Measurements from ENCODE around the gene DPPA3. TPM values are rescaled to one million over a fixed set of nuclear protein-coding genes. Genes with fewer than 3 reads are reported as not detected.
"Not testable (repeated sequence)": the region's sequence is repeated elsewhere in the genome, so short reads cannot be mapped to it uniquely, and the experiment has no call there.

Gene DPPA3
- total RNA-seq, 2 donors from 2014 or later = not detected

DNA sequence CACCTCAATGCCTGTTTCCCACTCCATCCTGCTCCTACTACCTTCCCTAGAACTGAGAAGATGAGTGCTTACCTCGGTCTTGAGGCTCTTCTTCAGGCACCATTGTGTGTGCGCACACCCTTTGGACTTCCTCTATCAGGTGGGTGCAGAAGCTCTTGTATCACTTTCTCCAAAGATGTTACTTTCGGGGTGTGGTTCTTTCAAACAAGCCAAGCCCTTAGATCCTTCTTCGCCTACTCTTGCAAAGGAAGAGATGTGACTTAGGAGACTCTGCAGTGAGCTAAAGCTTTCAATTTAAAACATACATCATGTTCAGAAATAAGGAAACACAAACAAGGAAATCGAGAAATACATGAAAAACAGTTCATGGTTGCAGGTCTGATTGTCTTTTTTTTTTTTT is 36.0 kb downstream of the DPPA3 start, which contains the start of gene CLEC4C:
Gene CLEC4C (minus strand): TSS at position 130 of the 400 bp plus-strand sequence. CDS start 27 bp downstream, at position 103.
- Histone ChIP-seq H3K9me3 (no peaks in the 10 kb centered on the region), H3K27ac (no peak within 1 kb of the TSS), H3K36me3 (replicated peaks in 1 of 2; ENCODE audit: insufficient read depth in 1 of 2, low read depth in 2 of 2) (no peaks in the 10 kb centered on the region), H3K4me1 (no peaks in the 10 kb centered on the region), H3K4me3 (no peak within 1 kb of the TSS), H3K27me3 (no peaks in the 10 kb centered on the region)
- DNase-seq (no peak), ATAC-seq (no peak)
- intact Hi-C loops (cut with DNase I) = no loop called here
- no peak for TF ChIP-seq POLR2A (IDR thresholded peaks at IDR 0.05)
- TF ChIP-seq, protein P1, sequence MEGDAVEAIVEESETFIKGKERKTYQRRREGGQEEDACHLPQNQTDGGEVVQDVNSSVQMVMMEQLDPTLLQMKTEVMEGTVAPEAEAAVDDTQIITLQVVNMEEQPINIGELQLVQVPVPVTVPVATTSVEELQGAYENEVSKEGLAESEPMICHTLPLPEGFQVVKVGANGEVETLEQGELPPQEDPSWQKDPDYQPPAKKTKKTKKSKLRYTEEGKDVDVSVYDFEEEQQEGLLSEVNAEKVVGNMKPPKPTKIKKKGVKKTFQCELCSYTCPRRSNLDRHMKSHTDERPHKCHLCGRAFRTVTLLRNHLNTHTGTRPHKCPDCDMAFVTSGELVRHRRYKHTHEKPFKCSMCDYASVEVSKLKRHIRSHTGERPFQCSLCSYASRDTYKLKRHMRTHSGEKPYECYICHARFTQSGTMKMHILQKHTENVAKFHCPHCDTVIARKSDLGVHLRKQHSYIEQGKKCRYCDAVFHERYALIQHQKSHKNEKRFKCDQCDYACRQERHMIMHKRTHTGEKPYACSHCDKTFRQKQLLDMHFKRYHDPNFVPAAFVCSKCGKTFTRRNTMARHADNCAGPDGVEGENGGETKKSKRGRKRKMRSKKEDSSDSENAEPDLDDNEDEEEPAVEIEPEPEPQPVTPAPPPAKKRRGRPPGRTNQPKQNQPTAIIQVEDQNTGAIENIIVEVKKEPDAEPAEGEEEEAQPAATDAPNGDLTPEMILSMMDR (IDR thresholded peaks at IDR 0.05) = no peak
- whole genome bisulfite sequencing, 2 donors = 66 to 70% methylated on average over 5 of the region's 5 CpGs

DNA sequence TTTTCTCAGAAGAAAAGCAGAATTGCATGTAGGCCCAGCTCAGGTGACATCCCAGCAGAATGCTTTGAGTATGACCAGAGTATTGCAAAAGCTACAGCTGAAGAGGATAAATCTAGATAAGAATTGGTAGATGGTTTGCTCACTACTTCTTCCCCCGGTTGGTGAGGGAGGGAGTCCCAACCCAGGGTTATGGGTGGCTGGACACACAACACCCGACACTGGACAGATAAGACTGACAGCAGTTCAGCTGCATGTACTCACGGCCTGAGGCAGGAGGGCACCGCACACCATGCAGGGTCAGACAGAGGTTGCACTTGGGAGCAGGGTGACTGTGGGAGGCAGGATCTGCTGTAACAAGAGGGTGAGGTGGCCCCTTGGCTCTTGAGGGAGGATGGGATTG is 37.6 kb downstream of the DPPA3 start:
- TF ChIP-seq, protein P1 (IDR thresholded peaks at IDR 0.05) = no peak
- no peak for TF ChIP-seq POLR2A (IDR thresholded peaks at IDR 0.05)
- H3K27ac ChIP-seq = no peak overlapping the region
- WGBS, 2 donors = 27 to 38% methylated on average over 2 to 4 of the region's 4 CpGs

DNA sequence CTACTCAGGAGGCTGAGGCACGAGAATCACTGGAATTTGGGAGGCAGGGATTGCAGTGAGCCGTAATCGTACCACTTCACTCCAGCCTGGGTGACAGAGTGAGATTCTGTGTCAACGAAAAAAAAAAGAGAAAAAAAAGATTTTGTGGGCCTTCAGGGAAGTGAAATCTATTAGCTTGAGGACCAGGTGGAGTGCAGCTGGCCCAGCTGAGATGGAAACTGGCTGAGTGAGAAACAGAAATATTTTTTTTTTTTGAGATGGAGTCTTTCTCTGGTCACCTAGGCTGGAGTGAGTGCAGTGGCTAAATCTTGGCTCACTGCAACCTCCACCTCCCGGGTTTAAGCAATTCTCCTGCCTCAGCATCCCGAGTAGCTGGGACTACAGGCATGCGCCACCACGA is 38.2 kb downstream of the DPPA3 start:
- Histone ChIP-seq H3K36me3 (replicated peaks in 1 of 2; ENCODE audit: insufficient read depth in 1 of 2, low read depth in 2 of 2) (no peaks in the 10 kb centered on the region), H3K27me3 (no peaks in the 10 kb centered on the region), H3K27ac (no peak overlapping the region), H3K4me1 (no peaks in the 10 kb centered on the region), H3K9me3 (no peaks in the 10 kb centered on the region), H3K4me3 (no peak overlapping the region)
- no peak for DNase-seq
- intact Hi-C loops (cut with DNase I) = no loop called here
- ATAC-seq = no peak
- WGBS, 2 donors = 76 to 81% methylated on average over 8 of the region's 8 CpGs
- TF ChIP-seq, protein P1 (IDR thresholded peaks at IDR 0.05) = no peak
- TF ChIP-seq POLR2A (IDR thresholded peaks at IDR 0.05) = no peak

More for the DNA sequence above, 37.6 kb downstream of the DPPA3 start:
- H3K9me3 ChIP-seq = no peaks in the 10 kb centered on the region
- no peak overlapping the region for H3K4me3 ChIP-seq
- intact Hi-C loops (cut with DNase I) = no loop called here
- no peaks in the 10 kb centered on the region for H3K36me3 ChIP-seq (replicated peaks in 1 of 2; ENCODE audit: insufficient read depth in 1 of 2, low read depth in 2 of 2)
- DNase-seq = no peak
- H3K4me1 ChIP-seq = no peaks in the 10 kb centered on the region
- no peak for ATAC-seq
- H3K27me3 ChIP-seq = no peaks in the 10 kb centered on the region

DNA sequence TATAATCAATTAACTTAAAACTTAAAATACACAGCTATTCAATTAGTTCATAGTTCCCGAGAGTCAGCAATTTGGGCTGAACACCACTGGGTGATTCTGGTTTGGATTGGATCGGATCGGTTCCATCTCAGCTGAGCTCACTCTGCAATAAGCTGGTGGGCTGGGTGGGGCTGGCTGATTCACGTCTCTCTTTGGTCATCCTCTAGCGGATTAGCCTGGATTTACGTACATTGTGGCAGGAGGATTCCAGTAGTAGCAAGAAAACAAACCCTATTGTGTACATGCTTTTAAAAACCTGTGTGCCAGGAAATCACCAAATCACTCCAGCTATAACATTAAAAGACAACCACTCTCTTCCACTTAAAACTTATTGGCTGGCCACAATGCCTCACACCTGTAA is 39.1 kb downstream of the DPPA3 start:
- intact Hi-C loops (cut with DNase I) = no loop called here
- Histone ChIP-seq H3K27me3 (no peaks in the 10 kb centered on the region), H3K9me3 (no peaks in the 10 kb centered on the region), H3K36me3 (replicated peaks in 1 of 2; ENCODE audit: insufficient read depth in 1 of 2, low read depth in 2 of 2) (no peaks in the 10 kb centered on the region), H3K4me3 (no peak overlapping the region), H3K4me1 (no peaks in the 10 kb centered on the region), H3K27ac (no peak overlapping the region)
- ATAC-seq (no peak), DNase-seq (no peak)
- TF ChIP-seq, protein P1 (IDR thresholded peaks at IDR 0.05) = no peak
- TF ChIP-seq POLR2A (IDR thresholded peaks at IDR 0.05) = no peak
- WGBS, 2 donors = 81 to 88% methylated on average over 5 to 6 of the region's 6 CpGs

DNA sequence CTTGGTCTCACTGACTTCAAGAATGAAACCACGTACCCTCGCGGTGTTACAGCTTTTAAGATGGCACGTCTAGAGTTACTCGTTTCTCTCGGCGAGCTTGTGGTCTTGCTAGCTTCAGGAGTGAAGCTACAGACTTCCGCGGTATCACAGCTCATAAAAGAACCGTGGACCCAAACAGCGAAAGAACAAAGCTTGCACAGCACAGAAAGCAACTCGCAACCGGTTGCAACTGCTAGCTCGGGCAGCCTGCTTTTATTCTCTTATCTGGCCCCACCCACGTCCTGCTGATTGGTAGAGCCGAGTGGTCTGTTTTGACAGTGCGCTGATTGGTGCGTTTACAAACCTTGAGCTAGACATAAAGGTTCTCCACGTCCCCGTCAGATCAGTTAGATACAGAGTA is 40.2 kb downstream of the DPPA3 start:
- TF ChIP-seq, protein P1 (IDR thresholded peaks at IDR 0.05) = no peak
- TF ChIP-seq POLR2A (IDR thresholded peaks at IDR 0.05) = no peak
- intact Hi-C loops (cut with DNase I) = no loop called here
- Histone ChIP-seq H3K27me3 (no peaks in the 10 kb centered on the region), H3K4me1 (no peaks in the 10 kb centered on the region), H3K9me3 (no peaks in the 10 kb centered on the region), H3K4me3 (no peak overlapping the region), H3K27ac (no peak overlapping the region), H3K36me3 (replicated peaks in 1 of 2; ENCODE audit: insufficient read depth in 1 of 2, low read depth in 2 of 2) (no peaks in the 10 kb centered on the region)
- 80 to 86% methylated on average over 19 to 20 of the region's 20 CpGs for WGBS, 2 donors
- DNase-seq = no peak
- ATAC-seq = no peak

DNA sequence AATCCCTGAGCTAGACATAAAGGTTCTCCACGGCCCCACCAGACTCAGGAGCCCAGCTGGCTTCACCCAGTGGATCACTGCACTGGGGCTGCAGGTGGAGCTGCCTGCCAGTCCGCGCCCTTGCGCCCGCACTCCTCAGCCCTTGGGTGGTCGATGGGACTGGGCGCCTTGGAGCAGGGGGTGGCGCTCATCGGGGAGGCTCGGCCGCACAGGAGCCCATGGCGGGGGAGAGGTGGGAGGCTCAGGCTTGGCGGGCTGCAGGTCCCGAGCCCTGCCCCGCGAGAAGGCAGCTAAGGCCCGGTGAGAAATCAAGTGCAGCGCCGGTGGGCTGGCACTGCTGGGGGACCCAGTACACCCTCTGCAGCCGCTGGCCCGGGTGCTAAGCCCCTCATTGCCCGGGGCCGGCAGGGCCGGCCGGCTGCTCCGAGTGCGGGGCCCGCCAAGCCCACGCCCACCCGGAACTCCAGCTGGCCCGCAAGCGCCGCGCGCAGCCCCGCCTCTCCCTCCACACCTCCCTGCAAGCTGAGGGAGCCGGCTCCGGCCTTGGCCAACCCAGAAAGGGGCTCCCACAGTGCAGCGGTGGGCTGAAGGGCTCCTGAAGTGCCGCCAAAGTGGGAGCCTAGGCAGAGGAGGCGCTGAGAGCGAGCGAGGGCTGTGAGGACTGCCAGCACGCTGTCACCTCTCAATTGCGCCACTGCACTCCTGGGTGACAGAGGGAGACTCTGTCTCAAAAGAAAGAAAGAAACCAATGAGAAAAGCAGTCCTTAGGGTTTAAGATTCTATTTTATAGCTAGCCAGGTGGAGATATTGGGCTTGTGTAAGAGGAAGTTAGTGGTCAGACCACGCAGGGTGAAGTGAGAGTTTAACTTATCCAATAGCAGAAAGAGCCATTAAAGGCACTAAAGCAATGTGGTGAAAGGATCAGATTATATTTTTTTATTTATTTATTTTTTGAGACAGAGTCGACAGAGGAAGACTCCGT is 41.0 kb downstream of the DPPA3 start:
- H3K27ac ChIP-seq; DNase-seq; H3K4me3 ChIP-seq; H3K36me3 ChIP-seq (replicated peaks in 1 of 2; ENCODE audit: insufficient read depth in 1 of 2, low read depth in 2 of 2); H3K27me3 ChIP-seq; H3K4me1 ChIP-seq; H3K9me3 ChIP-seq; ATAC-seq; intact Hi-C loops (cut with DNase I): not testable (repeated sequence)
- WGBS, 2 donors = 87 to 91% methylated on average over 8 to 31 of the region's 48 CpGs

DNA sequence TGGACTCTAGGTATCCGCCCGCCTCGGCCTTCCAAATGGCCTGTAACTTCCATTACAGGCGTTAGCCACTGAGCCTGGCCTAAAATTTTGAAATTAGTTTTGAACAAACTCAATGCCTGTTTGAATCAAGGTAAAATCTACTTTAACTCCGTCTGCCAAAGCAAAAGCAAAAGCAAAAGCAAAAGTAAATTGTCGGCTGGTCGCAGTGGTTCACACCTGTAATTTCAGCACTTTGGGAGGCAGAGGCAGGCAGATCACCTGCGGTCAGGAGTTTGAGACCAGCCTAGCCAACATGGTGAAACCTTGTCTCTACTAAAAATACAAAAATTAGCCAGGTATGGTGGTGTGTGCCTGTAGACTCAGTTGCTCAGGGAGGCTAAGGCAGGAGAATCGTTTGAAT is 44.4 kb downstream of the DPPA3 start:
- H3K9me3 ChIP-seq; H3K36me3 ChIP-seq (replicated peaks in 1 of 2; ENCODE audit: insufficient read depth in 1 of 2, low read depth in 2 of 2); H3K4me3 ChIP-seq; ATAC-seq; intact Hi-C loops (cut with DNase I); H3K27ac ChIP-seq; DNase-seq; H3K4me1 ChIP-seq; H3K27me3 ChIP-seq: not testable (repeated sequence)
- WGBS, 2 donors = 88 to 92% methylated on average over 9 of the region's 9 CpGs

Measured in body of pancreas (tissue), 4 donors.